ENCODE results near the gene GRB7. TPM values are rescaled to one million over a fixed set of nuclear protein-coding genes. Genes with fewer than 3 reads are reported as not detected.
A peak's percentile ranks its signal among the peaks of the same experiment; 100 is the strongest.

The GRB7 gene
- polyA plus RNA-seq, 2 of the 4 experiments (the other 2 are of a cell fraction), result 5.9 to 10.1 TPM

GRCh38 chr17:39754161-39754957 lies 16.6 kb downstream of the GRB7 start:
- TF ChIP-seq MYC (IDR thresholded peaks at IDR 0.05; ENCODE audit: borderline replicate concordance, low read length) (no peak), MAZ (IDR thresholded peaks at IDR 0.05; ENCODE audit: borderline replicate concordance, low read depth, low read length) (peak; percentile 20; the same call in 1 of the 2 replicates), RFX5 (IDR thresholded peaks at IDR 0.05) (peak; percentile 35; the same call in 1 of the 2 replicates), ATOH8 (CRISPR knock-in tag; IDR thresholded peaks at IDR 0.05; ENCODE audit: low read depth) (0 out of 2 replicates have a peak, but pooled peaks have one; percentile 31), USF2 (IDR thresholded peaks at IDR 0.05) (0 out of 2 replicates have a peak, but pooled peaks have one; percentile 12), RNF2 (IDR thresholded peaks at IDR 0.05; ENCODE audit: borderline replicate concordance, low read depth) (peak; percentile 44; the same call in 1 of the 2 replicates), TFCP2L1 (CRISPR knock-in tag; IDR thresholded peaks at IDR 0.05) (peak; percentile 58; the same call in 1 of the 2 replicates), JUN (IDR thresholded peaks at IDR 0.05) (peak; percentile 44 to 86; a peak in 3 of 5 replicates), PHF8 (IDR thresholded peaks at IDR 0.05; ENCODE audit: borderline replicate concordance, low read depth) (no peak; the same call in 1 of the 2 replicates), KDM5A (IDR thresholded peaks at IDR 0.05) (peak; percentile 96), CTCF (IDR thresholded peaks at IDR 0.05) (peak; percentile 99), ZC3H11A (IDR thresholded peaks at IDR 0.05) (no peak), POLR2A (IDR thresholded peaks at IDR 0.05; ENCODE audit: low read length) (peak; percentile 68), HOXB13 (CRISPR knock-in tag; IDR thresholded peaks at IDR 0.05; ENCODE audit: low read depth) (no peak), RAD21 (conservative IDR thresholded peaks at IDR 0.05 in 1 of 2, IDR thresholded peaks at IDR 0.05 in 1 of 2) (peak; percentile 92 to 100), GATA3 (IDR thresholded peaks at IDR 0.05; ENCODE audit: borderline replicate concordance) (no peak), SMC3 (IDR thresholded peaks at IDR 0.05) (peak; percentile 96), E2F6 (IDR thresholded peaks at IDR 0.05; ENCODE audit: borderline replicate concordance, low read depth) (peak; percentile 94)
- TF ChIP-seq, protein P1, sequence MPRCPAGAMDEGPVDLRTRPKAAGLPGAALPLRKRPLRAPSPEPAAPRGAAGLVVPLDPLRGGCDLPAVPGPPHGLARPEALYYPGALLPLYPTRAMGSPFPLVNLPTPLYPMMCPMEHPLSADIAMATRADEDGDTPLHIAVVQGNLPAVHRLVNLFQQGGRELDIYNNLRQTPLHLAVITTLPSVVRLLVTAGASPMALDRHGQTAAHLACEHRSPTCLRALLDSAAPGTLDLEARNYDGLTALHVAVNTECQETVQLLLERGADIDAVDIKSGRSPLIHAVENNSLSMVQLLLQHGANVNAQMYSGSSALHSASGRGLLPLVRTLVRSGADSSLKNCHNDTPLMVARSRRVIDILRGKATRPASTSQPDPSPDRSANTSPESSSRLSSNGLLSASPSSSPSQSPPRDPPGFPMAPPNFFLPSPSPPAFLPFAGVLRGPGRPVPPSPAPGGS (IDR thresholded peaks at IDR 0.05), result peak; percentile 34; the same call in 1 of the 3 replicates
- TF ChIP-seq, protein P2, sequence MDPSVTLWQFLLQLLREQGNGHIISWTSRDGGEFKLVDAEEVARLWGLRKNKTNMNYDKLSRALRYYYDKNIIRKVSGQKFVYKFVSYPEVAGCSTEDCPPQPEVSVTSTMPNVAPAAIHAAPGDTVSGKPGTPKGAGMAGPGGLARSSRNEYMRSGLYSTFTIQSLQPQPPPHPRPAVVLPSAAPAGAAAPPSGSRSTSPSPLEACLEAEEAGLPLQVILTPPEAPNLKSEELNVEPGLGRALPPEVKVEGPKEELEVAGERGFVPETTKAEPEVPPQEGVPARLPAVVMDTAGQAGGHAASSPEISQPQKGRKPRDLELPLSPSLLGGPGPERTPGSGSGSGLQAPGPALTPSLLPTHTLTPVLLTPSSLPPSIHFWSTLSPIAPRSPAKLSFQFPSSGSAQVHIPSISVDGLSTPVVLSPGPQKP (IDR thresholded peaks at IDR 0.05; ENCODE audit: low read depth, low read length), result no peak
- TF ChIP-seq, protein P3, sequence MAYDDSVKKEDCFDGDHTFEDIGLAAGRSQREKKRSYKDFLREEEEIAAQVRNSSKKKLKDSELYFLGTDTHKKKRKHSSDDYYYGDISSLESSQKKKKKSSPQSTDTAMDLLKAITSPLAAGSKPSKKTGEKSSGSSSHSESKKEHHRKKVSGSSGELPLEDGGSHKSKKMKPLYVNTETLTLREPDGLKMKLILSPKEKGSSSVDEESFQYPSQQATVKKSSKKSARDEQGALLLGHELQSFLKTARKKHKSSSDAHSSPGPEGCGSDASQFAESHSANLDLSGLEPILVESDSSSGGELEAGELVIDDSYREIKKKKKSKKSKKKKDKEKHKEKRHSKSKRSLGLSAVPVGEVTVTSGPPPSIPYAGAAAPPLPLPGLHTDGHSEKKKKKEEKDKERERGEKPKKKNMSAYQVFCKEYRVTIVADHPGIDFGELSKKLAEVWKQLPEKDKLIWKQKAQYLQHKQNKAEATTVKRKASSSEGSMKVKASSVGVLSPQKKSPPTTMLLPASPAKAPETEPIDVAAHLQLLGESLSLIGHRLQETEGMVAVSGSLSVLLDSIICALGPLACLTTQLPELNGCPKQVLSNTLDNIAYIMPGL (CRISPR knock-in tag; IDR thresholded peaks at IDR 0.05; ENCODE audit: borderline replicate concordance), result 0 out of 2 replicates have a peak, but pooled peaks have one; percentile 76
- TF ChIP-seq, protein P4, sequence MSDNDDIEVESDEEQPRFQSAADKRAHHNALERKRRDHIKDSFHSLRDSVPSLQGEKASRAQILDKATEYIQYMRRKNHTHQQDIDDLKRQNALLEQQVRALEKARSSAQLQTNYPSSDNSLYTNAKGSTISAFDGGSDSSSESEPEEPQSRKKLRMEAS (IDR thresholded peaks at IDR 0.05), result peak; percentile 96
- peak; percentile 80 to 94 for ATAC-seq
- 0% methylated on average over 16 of the region's 91 CpGs for WGBS (ENCODE audit: missing lambda C conversion rate)
- peaks cover 21% of the 10 kb centered on the region for H3K4me1 ChIP-seq
- peak overlapping the region; percentile 94 for H3K4me2 ChIP-seq
- H3K9me3 ChIP-seq, result no peaks in the 10 kb centered on the region
- peak overlapping the region; percentile 69 for H3K4me3 ChIP-seq
- DNase-seq (ENCODE audit: low read depth in 1 of 2, low spot score in 1 of 2), result peak; percentile 85 to 95
- FAIRE-seq, result no peak
- ChIA-PET CTCF (interaction anchor here (0.7 to 15.6 kb wide), 49 partner anchors 10 to 275 kb away, joined by 3 to 217 read pairs (median 4); partner anchors contain the start of genes ERBB2, IKZF3, MIEN1 and PGAP3), POLR2A (interaction anchor here (1.0 to 2.8 kb wide), 3 partner anchors 24 to 226 kb away, joined by 3 to 12 read pairs (median 7); partner anchors contain the start of genes MIEN1 and PSMD3)
- H3K27ac ChIP-seq, result peak overlapping the region; percentile 83 to 96

All from A549 (cell line).